Stomach (tissue), 4 donors: Measurements from ENCODE around the gene AMPD2.
"Not testable (repeated sequence)": the region's sequence is repeated elsewhere in the genome, so short reads cannot be mapped to it uniquely, and the experiment has no call there.

ENCODE experiments used
- CTCF ChIP-seq, 7 experiments: fragments of 450-650 bp in 4 of 7; fragments of 200-600 bp in 3 of 7; sonication (generic) in 3 of 7; IDR thresholded peaks; one replicate each; pipeline ENCODE4 v1.5.1; 2016 to 2019; ENCODE audit warnings: antibody characterized with exemption in 7 of 7, control low read depth in 2 of 7, mild to moderate bottlenecking in 1 of 7
- EP300 ChIP-seq: sonication (generic); formaldehyde crosslinking; IDR thresholded peaks from one replicate; pipeline ENCODE4 v1.6.1; 2017; ENCODE audit warnings: antibody characterized with exemption

- not testable (repeated sequence) for TF ChIP-seq EP300; CTCF (IDR thresholded peaks at IDR 0.05)
Observed at GRCh38 chr1:109676683-109677381, 57.2 kb downstream of the AMPD2 start.
